GM18861 (cell line): ENCODE results near the gene ME3.
"Not testable (repeated sequence)": the region's sequence is repeated elsewhere in the genome, so short reads cannot be mapped to it uniquely, and the experiment has no call there.

Source experiments
- ATAC-seq: cut with Tn5 transposase; IDR thresholded peaks from one replicate; pipeline ENCODE4 v1.9.1; 2021; ENCODE audit not compliant: unreplicated experiment

ME3 gene

GRCh38 chr11:86565801-86566312 is 106.6 kb downstream of the ME3 start:
- ATAC-seq: no peak

- ATAC-seq: no peak
Observed at GRCh38 chr11:86565388-86565787, 107.0 kb downstream of the ME3 start.

GRCh38 chr11:86562842-86563241 is 109.6 kb downstream of the ME3 start:
- ATAC-seq: not testable (repeated sequence)

GRCh38 chr11:86559311-86559945 is 113.0 kb downstream of the ME3 start:
- ATAC-seq: no peak

- ATAC-seq: no peak
Observed at GRCh38 chr11:86558841-86559240, 113.6 kb downstream of the ME3 start.

GRCh38 chr11:86558207-86558606 is 114.2 kb downstream of the ME3 start:
- ATAC-seq: no peak

GRCh38 chr11:86555866-86556265 is 116.5 kb downstream of the ME3 start:
- ATAC-seq: no peak

- no peak for ATAC-seq
Observed at GRCh38 chr11:86555401-86555800, 117.0 kb downstream of the ME3 start.

- no peak for ATAC-seq
Observed at GRCh38 chr11:86553265-86553664, 119.2 kb downstream of the ME3 start.

- peak; percentile 64 for ATAC-seq
Observed at GRCh38 chr11:86551288-86552092, 120.9 kb downstream of the ME3 start.

GRCh38 chr11:86550757-86551156 is 121.7 kb downstream of the ME3 start:
- no peak for ATAC-seq

- ATAC-seq: no peak
Observed at GRCh38 chr11:86548271-86548917, 124.0 kb downstream of the ME3 start.

- ATAC-seq: no peak
Observed at GRCh38 chr11:86547727-86548126, 124.7 kb downstream of the ME3 start.

GRCh38 chr11:86541299-86541698 is 131.1 kb downstream of the ME3 start:
- not testable (repeated sequence) for ATAC-seq

GRCh38 chr11:86538223-86538548 is 134.2 kb downstream of the ME3 start:
- no peak for ATAC-seq

- ATAC-seq: no peak
Observed at GRCh38 chr11:86537541-86538222, 134.7 kb downstream of the ME3 start.

GRCh38 chr11:86535773-86536172 is 136.6 kb downstream of the ME3 start:
- no peak for ATAC-seq

- no peak for ATAC-seq
Observed at GRCh38 chr11:86524620-86525352, 147.6 kb downstream of the ME3 start.

- ATAC-seq: no peak
Observed at GRCh38 chr11:86523738-86524619, 148.4 kb downstream of the ME3 start.

- not testable (repeated sequence) for ATAC-seq
Observed at GRCh38 chr11:86522512-86522911, 149.9 kb downstream of the ME3 start.
